ENCODE results near the gene SLC22A31. TPM values are rescaled to one million over a fixed set of nuclear protein-coding genes. Genes with fewer than 3 reads are reported as not detected.
"Not testable (repeated sequence)": the region's sequence is repeated elsewhere in the genome, so short reads cannot be mapped to it uniquely, and the experiment has no call there.

SLC22A31 gene
- total RNA-seq, 1 donor from 2014 or later: not detected

- H3K4me3 ChIP-seq (ENCODE audit: low read depth, low read length): peak overlapping the region; percentile 11
- no peak for DNase-seq (ENCODE audit: low read depth)
- TF ChIP-seq CTCF (conservative IDR thresholded peaks at IDR 0.05; ENCODE audit: low read depth, low read length): no peak
Measured at GRCh38 chr16:89166696-89167424, 33.5 kb downstream of the SLC22A31 start.

GRCh38 chr16:89165681-89165979 is 34.7 kb downstream of the SLC22A31 start:
- not testable (repeated sequence) for H3K4me3 ChIP-seq (ENCODE audit: low read depth, low read length); DNase-seq (ENCODE audit: low read depth)

GRCh38 chr16:89164847-89165680 is 35.3 kb downstream of the SLC22A31 start:
- DNase-seq (ENCODE audit: low read depth): no peak
- no peak overlapping the region for H3K4me3 ChIP-seq (ENCODE audit: low read depth, low read length)
- no peak for TF ChIP-seq CTCF (conservative IDR thresholded peaks at IDR 0.05; ENCODE audit: low read depth, low read length)

GRCh38 chr16:89164436-89164835 is 35.9 kb downstream of the SLC22A31 start:
- TF ChIP-seq CTCF (conservative IDR thresholded peaks at IDR 0.05; ENCODE audit: low read depth, low read length): no peak
- no peak overlapping the region for H3K4me3 ChIP-seq (ENCODE audit: low read depth, low read length)
- DNase-seq (ENCODE audit: low read depth): no peak

DNA sequence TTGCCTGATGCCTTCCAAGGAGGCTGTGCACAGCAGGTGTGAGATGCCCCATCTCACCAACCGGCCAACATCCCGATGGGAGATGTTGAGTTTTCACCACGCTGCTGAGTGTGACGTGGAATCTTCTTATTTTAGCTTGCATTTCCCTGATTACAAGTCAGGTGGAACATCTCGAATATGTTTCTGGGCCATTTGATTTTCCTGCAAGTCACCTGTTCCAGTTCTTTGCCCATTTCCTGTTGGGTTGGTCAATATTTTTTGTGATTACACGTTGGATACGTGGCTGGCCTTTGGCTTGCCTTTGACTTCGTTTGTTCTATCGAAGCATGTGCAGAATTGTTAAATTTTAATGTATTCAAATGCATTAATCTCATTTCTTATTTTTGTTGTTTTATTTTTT is 37.0 kb downstream of the SLC22A31 start:
- no peak overlapping the region for H3K4me3 ChIP-seq (ENCODE audit: low read depth, low read length)
- TF ChIP-seq CTCF (conservative IDR thresholded peaks at IDR 0.05; ENCODE audit: low read depth, low read length): no peak
- DNase-seq (ENCODE audit: low read depth): no peak

GRCh38 chr16:89161763-89162713 is 38.3 kb downstream of the SLC22A31 start:
- no peak for TF ChIP-seq CTCF (conservative IDR thresholded peaks at IDR 0.05; ENCODE audit: low read depth, low read length)
- no peak overlapping the region for H3K4me3 ChIP-seq (ENCODE audit: low read depth, low read length)
- no peak for DNase-seq (ENCODE audit: low read depth)
